Stomach (tissue), 9 donors: ENCODE data around the gene PPM1F. TPM values are rescaled to one million over a fixed set of nuclear protein-coding genes. Genes with fewer than 3 reads are reported as not detected.
A peak's percentile ranks its signal among the peaks of the same experiment; 100 is the strongest.

ENCODE experiments used
- DNase-seq, 2 donors: peaks; one replicate each; pipeline versions ENCODE4 v3.0.0 to v3.0.0-alpha.2; 2013 to 2019
- H3K27ac ChIP-seq, 5 donors: fragments of 200-600 bp in 4 of 5; sonication (generic) in 4 of 5; one replicate each; pipeline ENCODE4 v1.5.1; 2013 to 2019; ENCODE audit warnings: mild to moderate bottlenecking in 1 of 5, moderate library complexity in 1 of 5
- H3K27me3 ChIP-seq, 3 donors: fragments of 200-600 bp; sonication (generic); one replicate each; pipeline ENCODE4 v1.5.1; 2017 to 2019; ENCODE audit warnings: mixed run types in 1 of 3
- H3K36me3 ChIP-seq, 4 donors: fragments of 200-600 bp; sonication (generic); 1 replicate in 3 of 4; 2 replicates in 1 of 4; pipeline ENCODE4 v1.5.1; 2016 to 2019
- H3K4me1 ChIP-seq, 4 donors: fragments of 200-600 bp; sonication (generic); one replicate each; pipeline ENCODE4 v1.5.1; 2016 to 2019
- H3K4me3 ChIP-seq, 4 donors: fragments of 200-600 bp; sonication (generic) in 3 of 4; one replicate each; pipeline ENCODE4 v1.5.1; 2016 to 2019; ENCODE audit warnings: mild to moderate bottlenecking in 1 of 4
- H3K9me3 ChIP-seq, 4 donors: fragments of 200-600 bp; sonication (generic); one replicate each; pipeline ENCODE4 v1.5.1; 2016 to 2019
- EP300 ChIP-seq: sonication (generic); formaldehyde crosslinking; IDR thresholded peaks from one replicate; pipeline ENCODE4 v1.6.1; 2017; ENCODE audit warnings: antibody characterized with exemption
- POLR2A ChIP-seq, 4 donors: fragments of 450-650 bp; IDR thresholded peaks; one replicate each; pipeline ENCODE4 v1.6.1; 2016; ENCODE audit warnings: antibody characterized with exemption in 4 of 4, control low read depth in 2 of 4, mild to moderate bottlenecking in 1 of 4, moderate library complexity in 1 of 4
- POLR2AphosphoS5 ChIP-seq, 3 donors: sonication (generic); formaldehyde crosslinking; IDR thresholded peaks; one replicate each; pipeline ENCODE4 v1.6.1; 2016; ENCODE audit warnings: antibody characterized with exemption in 3 of 3
- WGBS, 5 donors: extraction: QIAGEN DNeasy Blood & Tissue Kit in 3 of 5; methylation state at CpG; one replicate each; pipeline versions ENCODE4 v1.1.5 to v1.1.7; 2013 to 2018; 5-methylcytosine and 5-hydroxymethylcytosine counted together
- intact Hi-C: fragments of 100-400 bp; cut with DNase I; formaldehyde crosslinking; loops from one replicate; pipeline ENCODE4 v1.15.1; 2023; ENCODE audit warnings: low total_unique reads
- polyA plus RNA-seq, 3 donors: library from polyadenylated mRNA; stranded (reverse); fragments of 200-250 nt; gene quantifications; one replicate each; pipeline ENCODE4 v1.2.3, GENCODE V29; 2013
- total RNA-seq, 5 donors: library from RNA; depleted of rRNA; stranded (reverse); fragments of >200 nt; gene quantifications; one replicate each; pipeline versions ENCODE4 v1.1.0 to v1.2.3, GENCODE V29; 2014 to 2016
- TF ChIP-seq, protein P1 (sequence below), 7 experiments: fragments of 450-650 bp in 4 of 7; fragments of 200-600 bp in 3 of 7; sonication (generic) in 3 of 7; IDR thresholded peaks; one replicate each; pipeline ENCODE4 v1.5.1; 2016 to 2019; ENCODE audit warnings: antibody characterized with exemption in 7 of 7, control low read depth in 2 of 7, mild to moderate bottlenecking in 1 of 7
- donor health status: healthy with polysubstance abuse.
- donor health status: Bipolar disorder and iron deficiency.
- donor health status: healthy.

Gene PPM1F
- total and polyA plus RNA-seq, 8 donors: 6.7 to 285 (median 16.8) TPM

DNA sequence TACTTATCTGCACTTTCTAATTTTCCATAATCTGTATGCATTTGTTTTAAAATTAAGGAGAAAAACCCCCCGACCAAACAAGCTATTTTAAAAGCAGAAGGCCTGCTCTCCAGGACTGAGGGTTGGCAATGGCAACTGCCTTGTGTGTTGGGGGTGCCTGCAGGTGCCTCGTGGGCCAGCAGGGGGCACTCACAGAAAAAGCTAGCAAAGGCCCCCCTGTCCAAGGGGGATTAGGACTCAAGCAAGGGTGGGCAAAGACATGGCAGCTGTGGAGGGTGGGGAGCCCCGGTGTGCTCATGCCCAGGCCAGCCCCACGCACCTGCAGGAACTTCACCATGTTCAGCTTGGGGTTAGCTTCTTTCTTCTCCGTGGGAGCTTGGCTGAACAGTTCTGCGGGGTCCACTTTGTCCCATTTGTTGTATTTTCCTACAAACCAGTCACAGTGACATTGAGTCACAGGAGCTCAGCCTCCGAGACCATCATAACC, 19.7 kb upstream of the PPM1F start:
- 65 to 79% (median 74%) methylated on average over 6 to 7 of the region's 7 CpGs for WGBS, 5 donors
- Histone ChIP-seq H3K27me3 (no peaks in the 10 kb centered on the region), H3K36me3 (peaks cover 69 to 90% (median 87%) of the 10 kb centered on the region in 4 donors), H3K27ac (no peak overlapping the region), H3K4me3 (no peak overlapping the region), H3K9me3 (no peaks in the 10 kb centered on the region), H3K4me1 (no peaks in the 10 kb centered on the region)
- TF ChIP-seq, protein P1, sequence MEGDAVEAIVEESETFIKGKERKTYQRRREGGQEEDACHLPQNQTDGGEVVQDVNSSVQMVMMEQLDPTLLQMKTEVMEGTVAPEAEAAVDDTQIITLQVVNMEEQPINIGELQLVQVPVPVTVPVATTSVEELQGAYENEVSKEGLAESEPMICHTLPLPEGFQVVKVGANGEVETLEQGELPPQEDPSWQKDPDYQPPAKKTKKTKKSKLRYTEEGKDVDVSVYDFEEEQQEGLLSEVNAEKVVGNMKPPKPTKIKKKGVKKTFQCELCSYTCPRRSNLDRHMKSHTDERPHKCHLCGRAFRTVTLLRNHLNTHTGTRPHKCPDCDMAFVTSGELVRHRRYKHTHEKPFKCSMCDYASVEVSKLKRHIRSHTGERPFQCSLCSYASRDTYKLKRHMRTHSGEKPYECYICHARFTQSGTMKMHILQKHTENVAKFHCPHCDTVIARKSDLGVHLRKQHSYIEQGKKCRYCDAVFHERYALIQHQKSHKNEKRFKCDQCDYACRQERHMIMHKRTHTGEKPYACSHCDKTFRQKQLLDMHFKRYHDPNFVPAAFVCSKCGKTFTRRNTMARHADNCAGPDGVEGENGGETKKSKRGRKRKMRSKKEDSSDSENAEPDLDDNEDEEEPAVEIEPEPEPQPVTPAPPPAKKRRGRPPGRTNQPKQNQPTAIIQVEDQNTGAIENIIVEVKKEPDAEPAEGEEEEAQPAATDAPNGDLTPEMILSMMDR (IDR thresholded peaks at IDR 0.05): peak in 5 of 7 experiments; percentile 10 to 69 (median 64)
- no peak for TF ChIP-seq POLR2A (IDR thresholded peaks at IDR 0.05)
- peak in 1 of 2 donors; percentile 66 for DNase-seq
- intact Hi-C loops: no loop called here

DNA sequence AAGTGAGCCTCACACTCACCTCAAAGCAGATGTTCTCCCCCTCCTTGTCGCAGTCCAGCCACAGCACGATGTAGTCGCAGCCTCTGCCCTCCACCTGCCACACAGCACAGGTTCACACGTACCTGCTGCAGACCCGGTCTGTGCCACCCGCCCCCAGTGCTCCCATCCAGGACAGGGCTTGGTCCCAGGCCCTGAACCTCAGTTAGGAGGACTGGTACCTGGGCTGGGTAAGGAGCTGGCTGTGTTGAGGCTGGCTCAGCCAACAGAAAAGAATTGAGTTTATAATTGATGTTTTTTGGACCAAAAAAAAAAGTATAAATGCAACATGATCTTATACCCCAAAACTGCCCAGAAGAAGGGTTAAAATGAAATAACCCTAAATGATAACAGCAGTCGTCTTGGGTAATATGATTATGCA, 19.2 kb upstream of the PPM1F start:
- H3K27ac ChIP-seq: no peak overlapping the region
- TF ChIP-seq EP300: no peak
- TF ChIP-seq, protein P1 (IDR thresholded peaks at IDR 0.05): no peak
- no peak for TF ChIP-seq POLR2AphosphoS5 (IDR thresholded peaks at IDR 0.05)
- no peak for TF ChIP-seq POLR2A (IDR thresholded peaks at IDR 0.05)
- WGBS, 5 donors: 87 to 95% (median 93%) methylated on average over 7 of the region's 7 CpGs
- DNase-seq: no peak
- H3K4me3 ChIP-seq: no peak overlapping the region
- peaks cover 74 to 95% (median 92%) of the 10 kb centered on the region in 4 donors for H3K36me3 ChIP-seq
- no peaks in the 10 kb centered on the region for H3K9me3 ChIP-seq
- no peaks in the 10 kb centered on the region for H3K27me3 ChIP-seq
- intact Hi-C loops: no loop called here
- H3K4me1 ChIP-seq: no peaks in the 10 kb centered on the region

DNA sequence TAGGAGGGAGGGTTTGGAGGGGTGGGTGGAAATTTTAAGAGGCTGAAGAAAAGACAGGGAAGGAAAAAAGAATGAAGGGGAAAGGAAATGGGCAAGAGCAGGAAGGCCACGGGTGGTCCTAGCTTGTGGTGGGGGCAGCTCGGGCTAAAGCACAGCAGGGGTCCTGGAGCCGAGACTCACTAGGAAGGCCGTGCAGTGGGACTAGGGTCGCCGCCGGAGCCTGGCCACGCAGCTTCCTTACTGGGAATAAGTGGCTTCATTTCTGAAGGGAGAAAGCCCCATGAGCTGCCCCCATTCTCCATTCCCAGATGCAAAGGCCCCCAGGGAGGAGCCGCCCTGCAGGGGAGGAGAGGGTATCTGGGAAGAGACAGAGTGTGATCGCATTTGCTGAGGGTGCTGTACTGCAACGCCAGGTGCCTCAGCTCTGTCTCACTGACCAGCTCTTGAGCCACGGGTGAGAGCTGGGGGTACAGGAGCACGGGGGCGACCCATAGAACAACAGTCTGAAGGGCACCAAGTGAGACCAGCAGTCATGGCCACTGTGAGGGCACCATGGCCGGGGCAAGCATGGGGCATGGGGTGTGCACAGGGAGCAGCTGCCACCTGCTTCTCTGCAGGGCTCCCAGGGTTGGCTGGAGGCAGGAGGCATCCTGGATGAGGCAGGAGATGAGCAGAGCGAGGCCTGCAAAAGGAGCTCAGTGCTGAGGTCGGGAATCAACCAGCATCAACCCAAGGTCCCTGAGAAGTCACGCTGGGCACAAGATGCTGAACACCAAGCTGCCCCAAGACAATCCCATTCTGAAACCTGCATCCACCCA, 18.4 kb upstream of the PPM1F start:
- no peak for TF ChIP-seq POLR2A (IDR thresholded peaks at IDR 0.05)
- no peak overlapping the region for H3K4me3 ChIP-seq
- H3K27ac ChIP-seq: no peak overlapping the region
- no peak for DNase-seq
- no peaks in the 10 kb centered on the region for H3K27me3 ChIP-seq
- H3K4me1 ChIP-seq: no peaks in the 10 kb centered on the region
- 91 to 98% (median 95%) methylated on average over 14 to 18 of the region's 18 CpGs for WGBS, 5 donors
- H3K9me3 ChIP-seq: no peaks in the 10 kb centered on the region
- intact Hi-C loops: no loop called here
- H3K36me3 ChIP-seq: peaks cover 82 to 100% (median 99%) of the 10 kb centered on the region in 4 donors

DNA sequence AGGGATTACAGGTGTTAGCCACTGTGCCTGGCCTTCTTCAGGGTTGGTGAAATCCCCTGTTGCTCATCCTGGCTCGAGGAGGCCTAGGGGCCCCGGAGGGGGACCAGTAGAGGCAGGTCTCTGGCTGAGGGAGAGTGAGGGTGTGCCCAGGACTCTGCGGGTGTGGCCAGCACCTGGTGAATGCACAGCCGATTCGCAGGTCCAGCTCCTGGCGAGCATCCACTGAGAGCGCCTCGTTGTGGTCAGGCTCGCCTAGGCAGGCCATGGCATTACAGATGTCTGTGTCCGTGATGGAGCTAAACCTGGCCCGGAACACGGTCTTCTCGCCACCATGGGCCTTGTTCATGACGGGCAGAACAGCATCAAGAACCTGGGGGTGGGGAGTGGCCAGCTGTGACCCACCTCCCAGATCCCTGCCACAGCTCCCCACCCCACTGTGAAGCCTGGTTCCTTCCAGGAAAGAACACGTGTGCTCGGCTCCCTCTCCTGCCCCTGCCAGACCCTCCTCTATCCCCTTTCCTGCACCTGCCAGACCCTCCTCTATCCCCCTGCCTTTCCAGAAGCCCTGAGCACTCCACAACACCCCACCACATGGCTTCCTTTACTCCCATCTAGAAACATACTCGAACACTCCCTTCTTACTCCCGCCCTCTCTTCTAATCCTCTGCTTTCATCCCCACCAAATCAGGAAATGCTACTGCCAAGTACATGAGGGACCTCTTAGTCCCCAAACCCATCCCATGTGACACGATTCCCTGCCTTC, 17.6 kb upstream of the PPM1F start:
- Histone ChIP-seq H3K9me3 (no peaks in the 10 kb centered on the region), H3K4me3 (no peak overlapping the region), H3K27me3 (no peaks in the 10 kb centered on the region), H3K27ac (no peak overlapping the region), H3K4me1 (no peaks in the 10 kb centered on the region), H3K36me3 (peaks cover 82 to 100% (median 100%) of the 10 kb centered on the region in 4 donors)
- TF ChIP-seq POLR2A (IDR thresholded peaks at IDR 0.05) (no peak), POLR2AphosphoS5 (IDR thresholded peaks at IDR 0.05) (no peak), EP300 (no peak)
- TF ChIP-seq, protein P1 (IDR thresholded peaks at IDR 0.05): no peak
- 86 to 92% (median 89%) methylated on average over 13 to 19 of the region's 19 CpGs for WGBS, 5 donors
- intact Hi-C loops: no loop called here
- no peak for DNase-seq
